ENCODE data around the gene ATG2A. TPM values are rescaled to one million over a fixed set of nuclear protein-coding genes. Genes with fewer than 3 reads are reported as not detected.
A peak's percentile ranks its signal among the peaks of the same experiment; 100 is the strongest.

The ATG2A gene
- total RNA-seq, 4 donors from 2014 or later = 33.0 to 93.6 (median 45.8) TPM

GRCh38 chr11:64854534-64855502 is 62.2 kb downstream of the ATG2A start:
- WGBS, 2 donors = 50 to 61% methylated on average over 34 to 44 of the region's 45 CpGs
- Histone ChIP-seq H3K4me3 (no peak overlapping the region), H3K27me3 (no peaks in the 10 kb centered on the region), H3K4me1 (peaks cover 0 to 92% (median 74%) of the 10 kb centered on the region in 4 donors), H3K27ac (peak overlapping the region; percentile 61 to 82 (median 80)), H3K36me3 (peaks cover 2 to 42% (median 5%) of the 10 kb centered on the region in 3 donors), H3K9me3 (no peaks in the 10 kb centered on the region)
- peak; percentile 52 to 64 for DNase-seq (ENCODE audit: low spot score in 2 of 2)
- TF ChIP-seq EP300 (IDR thresholded peaks at IDR 0.05) = peak; percentile 41 to 93
- TF ChIP-seq CTCF (IDR thresholded peaks at IDR 0.05) = no peak
- TF ChIP-seq POLR2A (IDR thresholded peaks at IDR 0.05) = no peak

- Histone ChIP-seq H3K27me3 (no peaks in the 10 kb centered on the region), H3K9me3 (no peaks in the 10 kb centered on the region), H3K36me3 (peaks cover 2 to 35% (median 5%) of the 10 kb centered on the region in 3 donors), H3K27ac (peak overlapping the region in 3 of 4 donors; percentile 78 to 82 (median 82)), H3K4me1 (peaks cover 0 to 95% (median 74%) of the 10 kb centered on the region in 4 donors), H3K4me3 (no peak overlapping the region)
- DNase-seq (ENCODE audit: low spot score in 2 of 2) = no peak
- 88 to 95% methylated on average over 25 of the region's 25 CpGs for WGBS, 2 donors
- TF ChIP-seq POLR2A (IDR thresholded peaks at IDR 0.05) (no peak), EP300 (IDR thresholded peaks at IDR 0.05) (no peak), CTCF (IDR thresholded peaks at IDR 0.05) (no peak)
Observed at GRCh38 chr11:64854157-64854533, 62.9 kb downstream of the ATG2A start.

GRCh38 chr11:64853709-64854108 is 63.3 kb downstream of the ATG2A start:
- Histone ChIP-seq H3K9me3 (no peaks in the 10 kb centered on the region), H3K36me3 (peaks cover 2 to 31% (median 5%) of the 10 kb centered on the region in 3 donors), H3K4me3 (no peak overlapping the region), H3K27ac (peak overlapping the region in 3 of 4 donors; percentile 73 to 82 (median 78)), H3K4me1 (peaks cover 0 to 95% (median 72%) of the 10 kb centered on the region in 4 donors), H3K27me3 (no peaks in the 10 kb centered on the region)
- no peak for DNase-seq (ENCODE audit: low spot score in 2 of 2)
- WGBS, 2 donors = 68 to 73% methylated on average over 18 to 27 of the region's 27 CpGs
- no peak for TF ChIP-seq CTCF (IDR thresholded peaks at IDR 0.05)
- no peak for TF ChIP-seq EP300 (IDR thresholded peaks at IDR 0.05)
- no peak for TF ChIP-seq POLR2A (IDR thresholded peaks at IDR 0.05)

GRCh38 chr11:64852804-64853509 is 64.1 kb downstream of the ATG2A start:
- peak overlapping the region in 3 of 4 donors; percentile 73 to 82 (median 78) for H3K27ac ChIP-seq
- H3K36me3 ChIP-seq = peaks cover 2 to 25% (median 5%) of the 10 kb centered on the region in 3 donors
- no peak for DNase-seq (ENCODE audit: low spot score in 2 of 2)
- peaks cover 0 to 93% (median 69%) of the 10 kb centered on the region in 4 donors for H3K4me1 ChIP-seq
- 79 to 84% methylated on average over 20 to 24 of the region's 24 CpGs for WGBS, 2 donors
- no peaks in the 10 kb centered on the region for H3K9me3 ChIP-seq
- TF ChIP-seq POLR2A (IDR thresholded peaks at IDR 0.05) (no peak), CTCF (IDR thresholded peaks at IDR 0.05) (no peak), EP300 (IDR thresholded peaks at IDR 0.05) (no peak)
- H3K27me3 ChIP-seq = no peaks in the 10 kb centered on the region
- H3K4me3 ChIP-seq = no peak overlapping the region
